Large intestine (tissue), 3 donors: ENCODE results near the gene RASSF7. TPM values are rescaled to one million over a fixed set of nuclear protein-coding genes. Genes with fewer than 3 reads are reported as not detected.

Experiments
- DNase-seq, 2 donors: peaks; one replicate each; pipeline versions ENCODE4 v3.0.0 to v3.0.0-alpha.2; 2013
- H3K27ac ChIP-seq: one replicate; pipeline ENCODE4 v1.5.1; 2013; ENCODE audit warnings: low read length
- H3K27me3 ChIP-seq: 2 replicates; pipeline ENCODE4 v1.6.1; 2013; ENCODE audit warnings: low read length; ENCODE audit not compliant: control insufficient read depth, insufficient read depth
- H3K36me3 ChIP-seq: 2 replicates; pipeline ENCODE4 v1.6.1; 2013; ENCODE audit warnings: low read length; ENCODE audit not compliant: control insufficient read depth, insufficient read depth
- H3K4me1 ChIP-seq: one replicate; pipeline ENCODE4 v1.6.1; 2013; ENCODE audit warnings: low read length; ENCODE audit not compliant: control insufficient read depth, insufficient read depth
- H3K4me3 ChIP-seq: one replicate; pipeline ENCODE4 v1.5.1; 2013; ENCODE audit warnings: low read length
- H3K9me3 ChIP-seq: one replicate; pipeline ENCODE4 v1.6.1; 2013; ENCODE audit warnings: mild to moderate bottlenecking, low read depth, low read length, moderate library complexity; ENCODE audit not compliant: control insufficient read depth
- WGBS: methylation state at CpG from one replicate; pipeline ENCODE4 v1.1.5; 2013; ENCODE audit warnings: low lambda C conversion rate; ENCODE audit not compliant: insufficient coverage; 5-methylcytosine and 5-hydroxymethylcytosine counted together
- polyA plus RNA-seq: library from polyadenylated mRNA; unstranded; fragments of 120-200 nt; gene quantifications from one replicate; pipeline ENCODE4 v1.2.1, GENCODE V29; 2013

RASSF7 gene
- polyA plus RNA-seq, 1 donor, result 45.4 TPM

GRCh38 chr11:611001-611996 lies 50.5 kb downstream of the RASSF7 start:
- H3K4me1 ChIP-seq, result peaks cover 22% of the 10 kb centered on the region
- H3K4me3 ChIP-seq, result no peak overlapping the region
- no peak for DNase-seq
- peaks cover 77% of the 10 kb centered on the region for H3K36me3 ChIP-seq
- H3K27me3 ChIP-seq, result no peaks in the 10 kb centered on the region
- H3K9me3 ChIP-seq, result peaks cover 19% of the 10 kb centered on the region
- no CpG with 5 or more reads among the region's 49 CpGs for WGBS
- H3K27ac ChIP-seq, result no peak overlapping the region

GRCh38 chr11:612201-612960 lies 51.6 kb downstream of the RASSF7 start:
- H3K27ac ChIP-seq, result no peak overlapping the region
- peaks cover 66% of the 10 kb centered on the region for H3K36me3 ChIP-seq
- H3K4me1 ChIP-seq, result peaks cover 22% of the 10 kb centered on the region
- no peaks in the 10 kb centered on the region for H3K27me3 ChIP-seq
- H3K4me3 ChIP-seq, result no peak overlapping the region
- peaks cover 19% of the 10 kb centered on the region for H3K9me3 ChIP-seq
- WGBS, result no CpG with 5 or more reads among the region's 27 CpGs
- peak in 1 of 2 donors; percentile 45 for DNase-seq

- Histone ChIP-seq H3K4me3 (no peak overlapping the region), H3K4me1 (peaks cover 22% of the 10 kb centered on the region), H3K9me3 (peaks cover 18% of the 10 kb centered on the region), H3K27ac (no peak overlapping the region), H3K27me3 (no peaks in the 10 kb centered on the region), H3K36me3 (peaks cover 62% of the 10 kb centered on the region)
- DNase-seq, result no peak
- WGBS, result no CpG with 5 or more reads among the region's 10 CpGs
These were observed 52.2 kb downstream of the RASSF7 start for GRCh38 chr11:612961-613300.

- DNase-seq, result peak in 1 of 2 donors; percentile 64
- no CpG with 5 or more reads among the region's 36 CpGs for WGBS
- H3K27ac ChIP-seq, result peak overlapping the region; percentile 48
- H3K27me3 ChIP-seq, result no peaks in the 10 kb centered on the region
- H3K9me3 ChIP-seq, result peaks cover 13% of the 10 kb centered on the region
- peak overlapping the region; percentile 6 for H3K4me3 ChIP-seq
- H3K4me1 ChIP-seq, result peaks cover 22% of the 10 kb centered on the region
- peaks cover 62% of the 10 kb centered on the region for H3K36me3 ChIP-seq
These were observed 52.7 kb downstream of the RASSF7 start for GRCh38 chr11:613369-613968.

Other genes with a start within 250 kb of the RASSF7 start
- 137 TPM for gene IFITM1, start 246.9 kb upstream of the RASSF7 start, polyA plus RNA-seq
- gene IFITM3, start 240.1 kb upstream of the RASSF7 start, polyA plus RNA-seq, result 250 TPM
- gene B4GALNT4, start 191.5 kb upstream of the RASSF7 start, polyA plus RNA-seq, result 24.0 TPM
- gene PKP3, start 166.8 kb upstream of the RASSF7 start, polyA plus RNA-seq, result 71.6 TPM
- 84.9 TPM for gene SIGIRR, start 146.0 kb upstream of the RASSF7 start, polyA plus RNA-seq
- 169 TPM for gene ANO9, start 119.0 kb upstream of the RASSF7 start, polyA plus RNA-seq
- gene PTDSS2, start 110.7 kb upstream of the RASSF7 start, polyA plus RNA-seq, result 21.1 TPM
- 85.4 TPM for gene RNH1, start 53.7 kb upstream of the RASSF7 start, polyA plus RNA-seq
- gene HRAS, start 25.4 kb upstream of the RASSF7 start, polyA plus RNA-seq, result 28.3 TPM
- 2.4 TPM for gene LRRC56, start 23.4 kb upstream of the RASSF7 start, polyA plus RNA-seq
- 4.6 TPM for gene LMNTD2, start 232 bp upstream of the RASSF7 start, polyA plus RNA-seq
- 40.5 TPM for gene PHRF1, start 15.5 kb downstream of the RASSF7 start, polyA plus RNA-seq
- gene IRF7, start 55.0 kb downstream of the RASSF7 start, polyA plus RNA-seq, result 16.7 TPM
- 763 TPM for gene CDHR5, start 64.0 kb downstream of the RASSF7 start, polyA plus RNA-seq
- 131 TPM for gene SCT, start 66.2 kb downstream of the RASSF7 start, polyA plus RNA-seq
- 1.3 TPM for gene DRD4, start 76.3 kb downstream of the RASSF7 start, polyA plus RNA-seq
- 24.1 TPM for gene DEAF1, start 134.3 kb downstream of the RASSF7 start, polyA plus RNA-seq
- 36.1 TPM for gene TMEM80, start 134.8 kb downstream of the RASSF7 start, polyA plus RNA-seq
- 260 TPM for gene EPS8L2, start 145.3 kb downstream of the RASSF7 start, polyA plus RNA-seq
- gene TALDO1, start 186.5 kb downstream of the RASSF7 start, polyA plus RNA-seq, result 92.4 TPM
- gene GATD1, start 216.5 kb downstream of the RASSF7 start, polyA plus RNA-seq, result 58.1 TPM
- 2.0 TPM for gene CEND1, start 229.1 kb downstream of the RASSF7 start, polyA plus RNA-seq
- gene SLC25A22, start 237.3 kb downstream of the RASSF7 start, polyA plus RNA-seq, result 14.6 TPM
- gene PIDD1, start 244.3 kb downstream of the RASSF7 start, polyA plus RNA-seq, result 15.1 TPM
- 1,325 TPM for gene RPLP2, start 249.0 kb downstream of the RASSF7 start, polyA plus RNA-seq